ENCODE measurements around the gene LCN15. TPM values are rescaled to one million over a fixed set of nuclear protein-coding genes. Genes with fewer than 3 reads are reported as not detected.

LCN15 gene
- total RNA-seq, 1 experiment from 2014 or later: not detected

- ChIA-PET CTCF (no interaction called here), POLR2A (no interaction called here)
- intact Hi-C loops (cut with micrococcal nuclease; ENCODE audit: unreplicated experiment): loop anchor here (10.0 kb wide), 1 partner anchor 448 kb away; the partner anchor contains the start of gene TUBB4B
- no peaks in the 10 kb centered on the region for H3K27me3 Mint-ChIP-seq (ENCODE audit: insufficient read depth, unreplicated experiment)
- H3K4me3 Mint-ChIP-seq (ENCODE audit: unreplicated experiment): peak within 1 kb of the TSS; percentile 53
- H3K36me3 ChIP-seq (ENCODE audit: control insufficient read depth, insufficient read depth, low read length): peaks cover 10% of the 10 kb centered on the region
- H3K9me3 Mint-ChIP-seq (ENCODE audit: unreplicated experiment): no peaks in the 10 kb centered on the region
- no peaks in the 10 kb centered on the region for H3K9me3 ChIP-seq
- BruUV-seq (replicated peaks): no TSS peak
- TF ChIP-seq CTCF (IDR thresholded peaks at IDR 0.05; ENCODE audit: insufficient read depth in 1 of 2, low read depth in 1 of 2, low read length in 1 of 2, severe bottlenecking in 1 of 2, unreplicated experiment in 1 of 2): no peak
- H3K4me3 ChIP-seq (ENCODE audit: low read depth, low read length): no peak within 1 kb of the TSS
- peaks cover 63% of the 10 kb centered on the region for H3K36me3 Mint-ChIP-seq (ENCODE audit: insufficient read depth, unreplicated experiment)
- H3K4me1 ChIP-seq: peaks cover 51% of the 10 kb centered on the region
- no peaks in the 10 kb centered on the region for H3K27me3 ChIP-seq (replicated peaks; ENCODE audit: control insufficient read depth, insufficient read depth, low read length)
- H3K27ac Mint-ChIP-seq (ENCODE audit: unreplicated experiment): peak within 1 kb of the TSS; percentile 82
- no peak for DNase-seq
- H3K4me1 Mint-ChIP-seq (ENCODE audit: low read depth, unreplicated experiment): peaks cover 21% of the 10 kb centered on the region
These were observed 32.0 kb upstream of the LCN15 start, which contains the start of gene CCDC183 for GRCh38 chr9:136796238-136796774. Gene CCDC183, plus strand, starts transcription at chr9:136796338. Its CDS starts 60 bp downstream, at chr9:136796398.

GRCh38 chr9:136795000-136795348 lies 30.7 kb upstream of the LCN15 start:
- ChIA-PET POLR2A (no interaction called here), CTCF (no interaction called here)
- Histone ChIP-seq H3K36me3 (ENCODE audit: control insufficient read depth, insufficient read depth, low read length) (peaks cover 10% of the 10 kb centered on the region), H3K9me3 (no peaks in the 10 kb centered on the region), H3K4me3 (ENCODE audit: low read depth, low read length) (no peak overlapping the region), H3K4me1 (peaks cover 57% of the 10 kb centered on the region), H3K27me3 (replicated peaks; ENCODE audit: control insufficient read depth, insufficient read depth, low read length) (no peaks in the 10 kb centered on the region)
- H3K36me3 Mint-ChIP-seq (ENCODE audit: insufficient read depth, unreplicated experiment): peaks cover 57% of the 10 kb centered on the region
- no peak for TF ChIP-seq CTCF (IDR thresholded peaks at IDR 0.05; ENCODE audit: insufficient read depth in 1 of 2, low read depth in 1 of 2, low read length in 1 of 2, severe bottlenecking in 1 of 2, unreplicated experiment in 1 of 2)
- H3K9me3 Mint-ChIP-seq (ENCODE audit: unreplicated experiment): no peaks in the 10 kb centered on the region
- DNase-seq: no peak
- no peak overlapping the region for H3K4me3 Mint-ChIP-seq (ENCODE audit: unreplicated experiment)
- H3K27ac Mint-ChIP-seq (ENCODE audit: unreplicated experiment): peak overlapping the region; percentile 57
- H3K27me3 Mint-ChIP-seq (ENCODE audit: insufficient read depth, unreplicated experiment): no peaks in the 10 kb centered on the region
- peaks cover 21% of the 10 kb centered on the region for H3K4me1 Mint-ChIP-seq (ENCODE audit: low read depth, unreplicated experiment)
- intact Hi-C loops (cut with micrococcal nuclease; ENCODE audit: unreplicated experiment): loop anchor here (5.0 to 10.0 kb wide), 2 partner anchors 313 to 450 kb away; partner anchors contain the start of genes SEC16A and TUBB4B
- BruUV-seq (replicated peaks): no TSS peak

- intact Hi-C loops (cut with micrococcal nuclease; ENCODE audit: unreplicated experiment): loop anchor here (5.0 to 10.0 kb wide), 2 partner anchors 312 to 450 kb away; partner anchors contain the start of genes SEC16A and TUBB4B
- Mint-ChIP-seq H3K4me3 (ENCODE audit: unreplicated experiment) (no peak overlapping the region), H3K27me3 (ENCODE audit: insufficient read depth, unreplicated experiment) (no peaks in the 10 kb centered on the region), H3K27ac (ENCODE audit: unreplicated experiment) (peak overlapping the region; percentile 57), H3K36me3 (ENCODE audit: insufficient read depth, unreplicated experiment) (peaks cover 52% of the 10 kb centered on the region), H3K9me3 (ENCODE audit: unreplicated experiment) (no peaks in the 10 kb centered on the region), H3K4me1 (ENCODE audit: low read depth, unreplicated experiment) (peaks cover 25% of the 10 kb centered on the region)
- CTCF ChIA-PET: interaction anchor here (1.1 kb wide), 1 partner anchor 48 kb away, joined by 4 read pairs; the partner anchor contains the start of gene AJM1
- Histone ChIP-seq H3K9me3 (no peaks in the 10 kb centered on the region), H3K36me3 (ENCODE audit: control insufficient read depth, insufficient read depth, low read length) (peaks cover 10% of the 10 kb centered on the region), H3K4me1 (peaks cover 62% of the 10 kb centered on the region), H3K27me3 (replicated peaks; ENCODE audit: control insufficient read depth, insufficient read depth, low read length) (no peaks in the 10 kb centered on the region), H3K4me3 (ENCODE audit: low read depth, low read length) (no peak overlapping the region)
- POLR2A ChIA-PET: no interaction called here
- no peak for TF ChIP-seq CTCF (IDR thresholded peaks at IDR 0.05; ENCODE audit: insufficient read depth in 1 of 2, low read depth in 1 of 2, low read length in 1 of 2, severe bottlenecking in 1 of 2, unreplicated experiment in 1 of 2)
- DNase-seq: no peak
- no TSS peak for BruUV-seq (replicated peaks)
These were observed 30.1 kb upstream of the LCN15 start for GRCh38 chr9:136794281-136794999.

All from Caco-2 (cell line).